Psoas muscle (tissue), 8 donors: ENCODE data around the gene LSM6. TPM values are rescaled to one million over a fixed set of nuclear protein-coding genes. Genes with fewer than 3 reads are reported as not detected.

Source experiments
- ATAC-seq, 4 donors: fragments of 200-7000 bp; cut with Tn5 transposase; one replicate each; pipeline ENCODE4 v1.9.1; 2020; ENCODE audit warnings: moderate library complexity in 3 of 4, mild to moderate bottlenecking in 2 of 4
- DNase-seq, 2 donors: peaks; one replicate each; pipeline ENCODE4 v3.0.0-alpha.2; 2020
- H3K27ac ChIP-seq: fragments of 200-600 bp; one replicate; pipeline ENCODE4 v1.8.0; 2022
- H3K27me3 ChIP-seq, 3 donors: fragments of 200-600 bp in 1 of 3; one replicate each; pipeline versions ENCODE4 v1.6.1 to v1.8.0; 2013 to 2022; ENCODE audit warnings: low read length in 2 of 3, mild to moderate bottlenecking in 2 of 3, moderate library complexity in 1 of 3; ENCODE audit not compliant: insufficient read depth in 3 of 3
- H3K36me3 ChIP-seq, 2 donors: fragments of 200-600 bp in 1 of 2; one replicate each; pipeline versions ENCODE4 v1.6.1 to v1.8.0; 2013 to 2022; ENCODE audit warnings: low read depth in 1 of 2, mild to moderate bottlenecking in 1 of 2, moderate library complexity in 1 of 2; ENCODE audit not compliant: insufficient read depth in 1 of 2
- H3K4me1 ChIP-seq: fragments of 200-600 bp; one replicate; pipeline ENCODE4 v1.8.0; 2022
- H3K4me3 ChIP-seq: fragments of 200-600 bp; one replicate; pipeline ENCODE4 v1.8.0; 2022; ENCODE audit warnings: mild to moderate bottlenecking
- H3K9me3 ChIP-seq: fragments of 200-600 bp; one replicate; pipeline ENCODE4 v1.8.0; 2022
- WGBS, 3 donors: extraction: QIAGEN DNeasy Blood & Tissue Kit; methylation state at CpG; one replicate each; pipeline versions ENCODE4 v1.1.6 to v1.1.7; 2013; 5-methylcytosine and 5-hydroxymethylcytosine counted together
- intact Hi-C, 2 donors: fragments of 100-400 bp; cut with DNase I; formaldehyde crosslinking; loops; one replicate each; pipeline versions ENCODE4 v1.11.0 to v1.14.2; 2022
- polyA plus RNA-seq, 3 donors: library from polyadenylated mRNA; stranded (reverse); fragments of 200-250 nt; gene quantifications; one replicate each; pipeline ENCODE4 v1.2.3, GENCODE V29; 2013
- total RNA-seq, 4 donors: library from RNA; stranded (reverse); fragmentation: NEBNext Ultra II Directional in 2 of 4; extraction: Animal tissue kit (Norgen Biotek cat#: 25700) in 2 of 4; gene quantifications; one replicate each; pipeline versions ENCODE4 v1.2.1 to v1.2.4, GENCODE V29; 2021 to 2023
- TF ChIP-seq, protein P1 (sequence below): fragments of 200-600 bp; IDR thresholded peaks from one replicate; pipeline ENCODE4 v1.8.0; 2022; ENCODE audit warnings: antibody characterized with exemption
- donor health status: healthy with polysubstance abuse.
- donor health status: DM: no; HTN: no; CAD: no; lungs with moderate emphysema.
- donor health status: Bipolar disorder and iron deficiency.
- donor health status: healthy.
- donor health status: DM: yes; HTN: yes; CAD: no.
- donor health status: DM: no; HTN: no; CAD: no.
- donor health status: DM: no; HTN: no; CAD: no.
- donor health status: DM: yes; HTN: yes; CAD: no.

LSM6 gene
- total and polyA plus RNA-seq, 7 donors: 9.4 to 42.7 (median 15.2) TPM

DNA sequence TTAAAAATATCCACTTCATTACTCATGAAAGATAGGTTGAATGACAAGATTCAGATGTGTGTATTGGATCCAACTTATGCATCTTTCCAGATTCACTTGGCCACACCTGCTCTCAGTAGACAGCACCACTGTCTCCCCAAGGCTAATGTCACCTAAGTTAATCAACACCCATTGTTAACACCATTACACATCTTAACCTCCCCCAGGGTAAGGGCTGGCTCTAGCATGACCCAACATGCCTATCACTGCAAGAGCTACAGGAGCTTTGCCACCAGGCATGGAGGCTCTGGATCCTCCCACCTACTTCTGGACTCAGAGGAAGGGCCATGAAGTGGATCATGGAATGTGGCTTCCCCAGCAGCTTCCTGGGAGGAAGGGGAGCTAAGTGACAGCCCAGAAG, 32.8 kb upstream of the LSM6 start:
- intact Hi-C loops: no loop called here
- DNase-seq: no peak
- Histone ChIP-seq H3K36me3 (no peaks in the 10 kb centered on the region), H3K27ac (no peak overlapping the region), H3K9me3 (no peaks in the 10 kb centered on the region), H3K27me3 (no peaks in the 10 kb centered on the region), H3K4me3 (no peak overlapping the region), H3K4me1 (no peaks in the 10 kb centered on the region)
- TF ChIP-seq, protein P1, sequence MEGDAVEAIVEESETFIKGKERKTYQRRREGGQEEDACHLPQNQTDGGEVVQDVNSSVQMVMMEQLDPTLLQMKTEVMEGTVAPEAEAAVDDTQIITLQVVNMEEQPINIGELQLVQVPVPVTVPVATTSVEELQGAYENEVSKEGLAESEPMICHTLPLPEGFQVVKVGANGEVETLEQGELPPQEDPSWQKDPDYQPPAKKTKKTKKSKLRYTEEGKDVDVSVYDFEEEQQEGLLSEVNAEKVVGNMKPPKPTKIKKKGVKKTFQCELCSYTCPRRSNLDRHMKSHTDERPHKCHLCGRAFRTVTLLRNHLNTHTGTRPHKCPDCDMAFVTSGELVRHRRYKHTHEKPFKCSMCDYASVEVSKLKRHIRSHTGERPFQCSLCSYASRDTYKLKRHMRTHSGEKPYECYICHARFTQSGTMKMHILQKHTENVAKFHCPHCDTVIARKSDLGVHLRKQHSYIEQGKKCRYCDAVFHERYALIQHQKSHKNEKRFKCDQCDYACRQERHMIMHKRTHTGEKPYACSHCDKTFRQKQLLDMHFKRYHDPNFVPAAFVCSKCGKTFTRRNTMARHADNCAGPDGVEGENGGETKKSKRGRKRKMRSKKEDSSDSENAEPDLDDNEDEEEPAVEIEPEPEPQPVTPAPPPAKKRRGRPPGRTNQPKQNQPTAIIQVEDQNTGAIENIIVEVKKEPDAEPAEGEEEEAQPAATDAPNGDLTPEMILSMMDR: no peak
- ATAC-seq: no peak

GRCh38 chr4:146143888-146144287, 31.6 kb upstream of the LSM6 start:
- H3K27ac ChIP-seq: no peak overlapping the region
- H3K9me3 ChIP-seq: no peaks in the 10 kb centered on the region
- WGBS, 3 donors: 87 to 90% (median 87%) methylated on average over 3 of the region's 3 CpGs
- TF ChIP-seq, protein P1: no peak
- no peak overlapping the region for H3K4me3 ChIP-seq
- no peaks in the 10 kb centered on the region for H3K27me3 ChIP-seq
- H3K36me3 ChIP-seq: no peaks in the 10 kb centered on the region
- intact Hi-C loops: no loop called here
- DNase-seq (no peak), ATAC-seq (no peak)
- no peaks in the 10 kb centered on the region for H3K4me1 ChIP-seq

DNA sequence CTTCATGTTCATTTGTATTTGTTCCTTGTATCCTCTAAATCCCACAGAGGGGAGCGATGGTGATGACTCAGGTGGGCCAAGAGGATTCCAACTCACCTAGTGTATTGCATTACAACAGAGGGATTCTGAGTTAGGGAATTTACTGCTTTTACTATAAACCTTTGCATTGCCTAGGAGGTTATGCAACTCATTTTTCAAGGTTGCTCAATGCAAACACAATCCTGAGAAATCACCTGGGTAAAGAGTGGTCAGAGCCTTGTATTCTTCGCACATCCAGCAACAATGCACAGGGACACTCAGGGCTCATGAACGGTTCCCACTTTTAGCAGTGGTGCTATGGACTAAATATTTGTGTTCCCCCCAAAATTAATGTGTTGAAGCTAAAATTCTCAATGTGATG, 28.6 kb upstream of the LSM6 start:
- DNase-seq (no peak), ATAC-seq (no peak)
- Histone ChIP-seq H3K9me3 (no peaks in the 10 kb centered on the region), H3K36me3 (no peaks in the 10 kb centered on the region), H3K27me3 (no peaks in the 10 kb centered on the region), H3K27ac (no peak overlapping the region), H3K4me1 (no peaks in the 10 kb centered on the region), H3K4me3 (no peak overlapping the region)
- intact Hi-C loops: no loop called here
- TF ChIP-seq, protein P1: no peak
- WGBS, 3 donors: 92 to 97% (median 93%) methylated on average over 3 of the region's 3 CpGs

DNA sequence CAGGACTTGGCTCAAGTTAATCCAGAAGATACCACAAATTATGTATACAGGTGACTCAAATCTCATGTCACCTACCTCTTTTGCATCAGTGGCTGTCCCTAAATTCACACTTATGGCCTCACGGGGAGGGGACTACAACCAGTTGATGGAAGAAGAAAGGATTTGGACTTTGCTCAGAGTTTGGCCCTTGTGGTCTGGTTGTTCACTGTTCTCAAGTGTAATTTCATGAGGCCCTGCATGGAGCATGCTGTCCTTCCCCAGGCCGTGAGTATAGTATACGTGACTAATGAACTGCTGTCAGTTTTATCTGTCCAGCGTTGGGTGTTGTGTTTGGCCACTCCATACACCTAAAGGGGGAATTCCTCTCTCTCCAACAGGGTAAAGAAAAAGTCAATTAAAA, 27.5 kb upstream of the LSM6 start:
- TF ChIP-seq, protein P1: no peak
- no peak overlapping the region for H3K27ac ChIP-seq
- no peak for DNase-seq
- no peaks in the 10 kb centered on the region for H3K9me3 ChIP-seq
- intact Hi-C loops: no loop called here
- H3K27me3 ChIP-seq: no peaks in the 10 kb centered on the region
- WGBS, 3 donors: 86 to 89% (median 89%) methylated on average over 4 of the region's 4 CpGs
- H3K36me3 ChIP-seq: no peaks in the 10 kb centered on the region
- no peaks in the 10 kb centered on the region for H3K4me1 ChIP-seq
- H3K4me3 ChIP-seq: no peak overlapping the region
- no peak for ATAC-seq

DNA sequence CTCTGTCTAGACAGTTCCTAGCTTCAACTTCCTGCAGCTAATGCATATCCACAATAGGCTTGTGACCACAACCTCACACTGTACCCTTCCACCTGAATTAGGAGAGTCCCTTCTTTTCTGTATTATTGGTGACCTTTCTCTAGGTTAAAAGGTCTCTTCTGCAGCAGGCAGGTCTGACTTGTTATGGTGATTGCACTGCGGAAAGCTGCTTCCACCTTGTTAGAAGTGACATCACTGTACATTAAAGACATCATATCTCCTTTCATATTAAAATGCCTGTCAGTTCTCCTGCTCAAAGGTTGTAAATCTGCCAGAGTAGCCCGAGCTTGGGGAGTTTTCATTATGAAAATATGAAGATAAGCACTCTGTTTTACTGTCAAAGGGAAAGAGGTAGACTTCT, 21.5 kb upstream of the LSM6 start:
- Histone ChIP-seq H3K36me3 (no peaks in the 10 kb centered on the region), H3K4me1 (no peaks in the 10 kb centered on the region), H3K4me3 (no peak overlapping the region), H3K27ac (no peak overlapping the region), H3K9me3 (no peaks in the 10 kb centered on the region), H3K27me3 (no peaks in the 10 kb centered on the region)
- TF ChIP-seq, protein P1: no peak
- no peak for ATAC-seq
- 30 to 47% (median 34%) methylated on average over 2 of the region's 2 CpGs for WGBS, 3 donors
- intact Hi-C loops: no loop called here
- no peak for DNase-seq
